EH (cell line): ENCODE data around the gene OCIAD1.

Experiments used
- DNase-seq: peaks from one replicate; pipeline ENCODE4 v3.0.0-alpha.2; 2015; ENCODE audit warnings: low read depth

OCIAD1 gene

DNA sequence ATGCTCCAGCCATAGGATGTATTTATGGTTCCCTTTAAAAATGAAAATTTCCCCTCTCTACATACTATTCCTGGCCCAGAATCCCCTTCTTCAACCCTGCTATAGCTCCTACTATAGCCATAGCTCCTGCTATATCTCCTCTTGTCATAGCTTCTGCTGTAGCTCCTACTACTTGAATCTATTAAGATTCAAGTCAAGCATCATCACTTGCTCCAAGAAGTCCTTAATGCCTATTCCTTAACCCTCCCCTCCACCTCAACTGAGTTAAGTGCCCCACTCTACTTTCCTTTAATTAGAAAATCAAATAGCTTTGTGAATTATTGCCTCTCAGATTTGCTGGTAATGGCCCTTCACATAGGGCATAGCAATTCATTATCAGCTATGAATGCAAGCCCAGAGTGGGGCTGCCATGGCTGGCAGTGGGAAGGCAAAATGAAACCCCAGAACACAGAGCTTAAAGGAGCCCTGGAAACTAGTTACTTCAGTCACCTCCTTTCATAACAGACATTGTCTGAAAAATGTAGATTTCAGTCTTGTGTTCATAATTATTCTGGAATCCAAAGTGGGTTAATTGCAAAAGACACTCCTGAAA lies 60.2 kb downstream of the OCIAD1 start:
- DNase-seq: no peak

DNA sequence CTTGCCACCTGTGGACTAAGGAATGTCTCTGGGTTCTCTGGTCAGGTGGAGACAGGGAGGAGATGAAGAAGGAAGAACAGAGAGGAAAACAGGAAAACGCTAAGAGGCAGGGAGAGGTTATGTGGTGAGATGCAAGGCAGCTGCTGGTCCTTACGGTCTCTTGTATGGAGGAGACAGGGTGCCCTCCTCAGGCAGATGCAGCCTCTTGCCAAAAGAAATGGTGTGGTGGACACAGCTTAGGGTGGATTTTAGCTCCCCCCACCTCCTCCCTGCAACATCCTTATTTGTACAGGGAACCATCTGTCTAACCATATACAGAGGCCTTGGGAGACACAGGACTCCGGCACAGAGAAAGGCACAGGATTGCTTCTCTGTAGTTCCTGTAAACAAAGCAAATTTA lies 66.0 kb downstream of the OCIAD1 start:
- no peak for DNase-seq

DNA sequence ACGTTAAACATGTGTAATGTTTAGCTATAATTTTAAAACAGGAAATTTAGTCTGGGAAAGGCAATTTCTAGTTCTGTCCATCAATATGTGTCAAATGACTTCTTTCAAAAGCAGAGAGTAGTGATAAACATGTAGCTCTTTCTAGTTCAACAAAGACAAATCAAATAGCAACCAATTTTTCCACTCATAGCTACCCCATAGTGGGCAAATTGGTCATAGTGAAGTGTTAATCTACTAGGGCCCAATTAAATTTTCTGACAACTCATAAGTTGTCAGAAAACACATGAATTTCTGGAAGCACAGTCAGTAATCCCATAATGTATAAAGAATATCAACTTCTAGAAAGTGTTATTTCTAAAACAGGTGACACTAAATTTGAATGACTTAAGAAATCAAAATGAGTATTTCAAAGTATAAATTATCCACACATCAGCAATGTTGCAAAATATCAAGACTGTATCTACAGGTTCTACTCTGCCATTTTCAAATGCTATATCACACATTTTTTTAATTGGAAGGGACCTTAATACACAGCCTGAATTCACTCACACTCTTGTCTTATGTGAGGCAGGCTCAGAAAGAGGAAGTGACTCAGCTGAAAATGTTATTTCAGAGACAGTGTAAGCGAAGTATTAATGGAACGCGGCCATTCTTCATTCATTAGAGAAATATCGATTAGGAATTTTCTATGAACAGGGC lies 68.0 kb downstream of the OCIAD1 start:
- peak; percentile 28 for DNase-seq

DNA sequence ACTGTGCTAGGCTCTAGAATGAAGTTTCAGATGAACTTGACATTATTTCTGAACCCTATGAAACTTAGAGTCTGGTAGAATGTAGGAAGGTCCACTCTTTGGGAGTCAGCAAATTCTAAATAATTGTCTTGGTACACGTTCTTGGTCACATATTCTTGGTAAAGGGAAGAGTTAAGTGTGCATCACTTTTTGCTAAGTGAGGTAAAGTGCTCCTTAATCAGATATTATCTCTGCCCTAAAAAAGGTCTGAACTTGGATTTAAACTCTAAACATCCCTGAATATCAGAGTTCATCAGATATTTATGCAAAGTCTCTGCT lies 68.5 kb downstream of the OCIAD1 start:
- no peak for DNase-seq

DNA sequence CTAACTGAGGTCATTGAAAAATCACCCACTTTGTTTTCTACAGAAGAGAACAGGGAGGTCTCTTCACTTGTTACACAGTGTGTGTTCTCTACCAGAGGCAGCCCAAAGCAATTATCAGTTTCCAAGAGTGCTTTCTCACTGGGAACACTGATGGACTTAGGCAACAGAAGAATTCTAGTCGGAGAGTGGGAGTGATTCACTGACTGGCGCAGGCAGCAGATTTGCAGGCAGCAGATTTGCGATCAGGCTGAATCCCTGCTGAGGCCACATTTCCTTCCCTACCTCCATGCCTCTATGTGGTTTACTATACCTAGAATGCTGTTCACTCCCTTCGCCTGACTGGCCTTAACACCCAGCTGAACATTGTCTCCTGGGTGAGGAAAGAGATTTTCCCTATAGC lies 69.1 kb downstream of the OCIAD1 start:
- DNase-seq: peak; percentile 12

DNA sequence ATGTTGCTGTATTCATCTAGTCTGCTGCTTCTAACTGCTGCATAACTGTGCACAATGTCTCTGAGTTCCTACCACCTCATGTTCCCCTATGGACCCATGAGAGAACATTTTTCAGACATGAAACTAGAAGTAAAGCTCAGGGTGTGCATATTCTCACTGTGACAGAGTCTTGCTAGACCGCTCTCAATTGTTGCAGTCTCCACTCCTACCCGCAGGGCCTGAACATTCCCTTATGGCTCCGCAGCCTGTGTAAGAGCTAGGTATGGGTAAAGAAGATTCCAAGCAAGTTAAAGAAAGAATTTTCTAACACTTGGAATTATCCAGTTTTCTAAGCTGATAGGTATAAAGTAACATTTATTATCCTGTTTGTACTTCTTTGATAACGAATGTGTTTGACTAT lies 70.3 kb downstream of the OCIAD1 start:
- no peak for DNase-seq

DNA sequence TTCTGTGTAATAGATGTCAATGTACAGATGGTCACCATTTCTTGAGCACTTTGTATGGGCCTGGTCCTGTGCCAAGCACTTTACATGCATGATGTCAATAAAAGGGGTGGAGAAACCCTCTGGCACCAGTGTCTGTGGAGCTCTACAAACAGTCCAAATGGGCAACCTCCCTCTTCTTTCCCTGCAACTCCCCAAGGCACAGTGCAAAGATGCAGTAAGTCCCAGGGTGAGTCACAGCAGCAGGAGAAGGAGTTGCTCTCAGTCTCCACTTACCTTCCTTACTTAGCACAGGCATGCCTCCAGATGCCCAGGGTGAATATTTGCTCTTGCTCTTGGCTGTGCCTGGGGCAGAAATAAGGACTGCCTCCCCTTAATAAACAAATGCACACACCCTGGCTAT lies 71.4 kb downstream of the OCIAD1 start:
- DNase-seq: peak; percentile 26

DNA sequence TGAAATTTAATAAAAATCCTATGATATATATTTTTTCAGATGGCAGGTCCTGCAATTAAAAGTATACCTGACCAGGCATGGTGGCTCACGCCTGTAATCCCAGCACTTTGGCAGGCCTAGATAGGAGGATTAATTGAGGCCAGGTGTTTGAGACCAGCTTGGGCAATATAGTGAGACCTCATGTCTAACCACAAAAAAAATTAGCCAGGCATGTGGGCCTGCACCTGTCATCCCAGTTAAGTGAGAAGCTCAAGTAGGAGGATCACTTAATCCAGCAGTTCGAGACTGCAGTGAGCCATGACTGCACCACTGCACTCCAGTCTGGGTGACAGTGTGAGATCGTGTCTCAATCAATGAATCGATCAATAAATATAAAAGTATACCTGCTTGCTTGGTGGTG lies 73.2 kb downstream of the OCIAD1 start:
- no peak for DNase-seq

DNA sequence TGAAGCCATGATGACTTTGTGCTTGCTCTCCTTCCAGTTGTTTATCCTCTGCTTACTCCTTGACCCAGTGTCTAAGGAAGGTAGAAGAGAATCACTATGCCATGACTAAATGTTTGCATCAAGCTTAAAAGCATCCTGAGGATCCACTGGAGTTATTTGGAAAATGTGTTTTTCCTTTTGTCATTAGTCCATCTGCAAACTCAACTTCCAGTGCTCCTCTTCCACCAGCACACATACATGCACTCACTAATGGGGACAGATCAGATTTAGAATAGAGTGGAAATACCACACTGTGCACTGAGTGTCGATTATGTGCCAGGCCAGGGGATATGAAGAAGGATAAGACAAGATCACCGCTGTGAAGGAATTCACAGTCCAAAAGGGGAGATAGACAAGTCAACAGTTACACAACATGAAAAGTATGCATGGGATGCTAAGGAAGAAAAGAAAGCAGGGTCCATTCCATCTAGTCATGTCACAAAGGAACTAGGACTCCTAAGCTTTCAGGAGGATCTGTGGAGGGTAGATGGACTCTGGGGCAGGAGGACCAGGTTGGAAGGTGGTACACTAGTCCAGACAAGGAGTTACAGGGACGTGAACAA lies 73.8 kb downstream of the OCIAD1 start:
- peak; percentile 69 for DNase-seq

DNA sequence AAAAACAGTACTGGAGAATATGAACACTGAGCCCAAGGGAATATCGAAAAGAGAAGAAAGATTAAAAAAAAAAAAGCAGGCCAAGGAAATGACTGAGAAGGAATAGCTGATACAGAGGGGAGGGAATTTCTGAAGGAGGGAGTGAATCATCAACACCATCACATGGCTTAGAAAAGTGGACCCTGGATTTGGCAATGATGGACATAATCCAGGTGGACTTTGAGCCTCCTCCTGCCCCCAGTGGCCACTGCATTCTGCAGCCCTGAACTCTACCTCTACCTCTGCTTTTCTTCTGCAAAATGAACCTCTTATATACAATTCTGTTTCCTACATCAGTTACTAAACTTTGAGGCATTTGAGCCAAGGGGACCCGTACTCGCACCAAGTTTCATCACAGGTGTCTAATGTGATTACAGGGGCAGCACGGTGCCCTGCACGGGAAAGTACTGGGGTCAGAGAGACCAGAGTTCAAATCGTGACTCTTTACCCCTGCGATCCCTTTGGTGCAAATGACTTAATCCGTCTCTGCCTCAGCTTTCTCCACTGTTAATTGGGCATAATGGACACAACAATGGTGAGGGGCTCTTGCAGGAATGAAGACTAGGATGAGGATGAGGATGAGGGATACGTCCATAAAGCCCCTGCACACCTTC lies 74.6 kb downstream of the OCIAD1 start:
- peak; percentile 33 for DNase-seq

DNA sequence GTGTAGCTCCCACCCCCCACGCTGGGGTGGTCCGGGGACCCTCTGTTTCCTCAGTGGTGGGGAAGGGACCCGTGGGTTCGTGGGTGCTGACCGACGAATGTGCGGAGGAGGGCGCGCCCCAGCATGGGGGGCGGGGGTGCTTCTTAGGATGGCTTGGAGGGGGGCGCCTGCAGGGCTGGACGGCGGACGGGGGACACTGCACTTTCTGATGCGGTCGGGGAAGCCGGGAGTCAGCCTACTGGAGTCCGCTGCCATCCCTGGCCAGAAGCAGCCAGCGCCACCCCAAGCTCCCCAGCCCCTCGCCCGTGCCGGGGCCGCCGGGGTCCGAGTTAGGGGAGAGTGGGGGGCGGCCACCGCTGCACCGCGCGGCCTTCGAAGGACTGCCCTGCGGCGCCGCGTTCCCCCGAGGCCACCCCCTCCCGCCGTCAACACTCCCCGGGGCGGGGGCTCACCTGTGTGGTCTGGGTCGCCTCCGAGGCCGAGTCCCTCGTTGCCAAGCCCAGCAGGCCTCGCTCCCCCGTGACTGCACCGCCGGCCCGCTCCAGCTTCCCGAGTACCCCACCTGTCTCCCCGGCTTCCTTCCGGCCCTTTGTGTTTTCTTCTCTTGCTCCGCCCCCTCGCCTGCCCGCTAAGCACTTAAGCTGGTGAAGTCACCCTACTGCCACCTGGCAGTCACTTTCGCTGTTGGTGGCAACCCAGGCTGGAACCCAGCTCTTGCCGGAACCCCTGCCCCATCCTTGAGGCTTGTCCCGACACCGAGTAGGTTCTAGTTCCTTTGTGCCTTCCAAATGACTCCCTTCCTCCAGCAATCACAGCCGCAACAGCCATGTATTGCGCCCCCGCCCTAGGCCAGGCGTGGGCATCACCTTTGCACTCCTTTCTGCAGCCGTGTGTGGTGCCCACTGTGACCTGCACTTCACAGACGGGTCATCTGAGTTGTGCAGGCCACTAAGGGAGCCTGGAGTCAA lies 75.6 kb downstream of the OCIAD1 start, which contains the start of gene OCIAD2:
TSS of gene OCIAD2 (minus strand) at position 569 of the 968 bp plus-strand sequence. CDS start 2,225 bp downstream, outside the sequence.
- peak; percentile 47 for DNase-seq

DNA sequence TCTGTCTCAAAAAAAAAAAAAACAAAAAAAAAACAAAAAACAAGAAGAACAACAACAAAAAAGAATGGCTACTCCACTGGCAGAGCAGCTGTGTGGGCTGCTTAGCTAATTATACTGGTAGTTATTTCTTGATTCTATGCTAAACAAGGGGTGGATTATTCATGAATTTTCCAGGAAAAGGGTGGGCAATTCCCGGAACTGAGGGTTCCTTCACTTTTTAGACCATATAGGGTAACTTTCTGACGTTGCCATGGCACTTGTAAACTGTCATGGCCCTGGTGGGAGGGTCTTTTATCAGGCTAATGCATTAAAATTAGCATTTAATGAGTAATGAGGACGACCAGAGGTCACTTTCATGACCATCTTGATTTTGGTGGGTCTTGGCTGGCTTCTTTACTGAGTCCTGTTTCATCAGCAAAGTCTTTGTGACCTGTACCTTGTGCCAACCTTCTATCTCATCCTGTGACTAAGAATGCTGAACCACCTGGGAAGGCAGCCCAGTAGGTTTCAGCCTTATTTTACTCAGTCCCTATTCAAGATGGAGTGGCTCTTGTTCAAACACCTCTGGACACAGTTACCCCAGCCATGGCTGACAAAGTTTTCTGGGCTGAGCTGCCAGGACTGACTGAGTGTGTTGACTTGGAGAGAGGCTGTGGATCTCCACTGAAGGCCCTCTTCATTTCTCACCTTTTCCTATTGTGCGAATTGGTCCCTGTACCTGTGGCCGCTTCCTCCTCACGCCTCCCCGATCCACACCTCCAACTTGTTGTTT lies 77.0 kb downstream of the OCIAD1 start:
- DNase-seq: no peak

DNA sequence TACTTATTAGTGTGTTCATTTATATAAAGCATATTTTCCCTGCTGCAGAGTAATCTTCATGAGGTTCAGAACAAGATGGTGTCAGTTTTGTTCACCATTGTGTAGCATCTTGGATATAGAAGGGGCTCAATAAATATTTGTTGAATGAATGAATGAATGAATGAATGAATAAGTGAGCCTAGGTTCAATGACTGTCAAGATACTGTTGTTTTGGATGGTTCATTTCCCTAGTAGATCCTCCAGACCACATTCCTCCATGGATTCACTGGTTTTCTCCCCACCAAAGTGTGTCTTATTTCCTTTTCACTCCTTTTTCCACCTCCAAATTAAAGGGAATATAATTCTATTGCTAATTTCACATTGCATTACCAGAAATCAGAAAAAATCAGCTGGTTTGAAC lies 77.8 kb downstream of the OCIAD1 start:
- DNase-seq: no peak

DNA sequence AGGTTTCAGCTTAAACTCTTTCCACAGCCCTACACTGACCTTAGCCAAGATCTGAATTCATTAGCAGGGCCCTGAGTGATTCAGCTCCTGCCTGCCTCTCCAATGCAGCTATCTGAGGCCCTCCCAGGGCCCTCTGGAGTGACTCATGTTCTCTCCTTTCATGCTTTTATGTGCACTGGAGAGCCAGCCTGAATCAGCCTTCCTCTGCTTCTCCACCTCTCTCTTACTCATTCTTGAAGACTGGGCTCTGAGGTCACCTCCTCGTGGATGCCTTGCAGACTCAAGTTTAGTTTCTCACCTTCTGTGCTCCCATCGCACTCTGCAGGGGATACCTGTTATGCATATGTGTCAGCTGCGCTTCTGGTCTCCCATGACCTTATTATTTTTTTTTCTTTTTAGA lies 78.8 kb downstream of the OCIAD1 start:
- DNase-seq: peak; percentile 98

DNA sequence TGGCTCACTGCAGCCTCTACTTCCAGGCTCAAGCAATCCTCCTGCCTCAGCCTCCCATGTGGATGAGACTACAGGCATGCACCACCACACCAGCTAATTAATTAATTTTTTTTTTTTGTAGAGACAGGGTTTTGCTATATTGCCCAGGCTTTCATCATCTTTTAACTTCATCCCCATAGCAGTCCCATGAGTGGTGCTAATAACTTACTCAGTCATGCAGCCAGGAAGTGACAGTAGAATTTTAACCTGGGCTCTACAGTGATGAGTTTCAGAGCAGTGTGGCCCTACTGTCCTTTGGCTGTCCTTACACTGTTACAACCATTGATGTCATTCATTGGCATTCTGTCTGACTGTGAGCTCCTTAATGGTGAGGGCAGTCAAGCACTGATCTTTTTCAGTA lies 79.6 kb downstream of the OCIAD1 start:
- DNase-seq: peak; percentile 26
